22Rv1 (cell line): ENCODE data around the gene PPM1L.

ENCODE experiments used
- H3K27ac ChIP-seq: fragments of 450-650 bp; 2 replicates; pipeline ENCODE4 v1.5.1; 2017
- ZFX ChIP-seq: fragments of 450-650 bp; IDR thresholded peaks from 2 replicates; pipeline ENCODE4 v1.6.1; 2017; ENCODE audit warnings: antibody characterized with exemption, borderline replicate concordance
- TF ChIP-seq, protein P1 (sequence below): fragments of 450-650 bp; IDR thresholded peaks from 2 replicates; pipeline ENCODE4 v1.5.1; 2017; ENCODE audit warnings: mild to moderate bottlenecking

The PPM1L gene

GRCh38 chr3:160763073-160763472 lies 7.0 kb downstream of the PPM1L start:
- no peak for TF ChIP-seq ZFX
- TF ChIP-seq, protein P1, sequence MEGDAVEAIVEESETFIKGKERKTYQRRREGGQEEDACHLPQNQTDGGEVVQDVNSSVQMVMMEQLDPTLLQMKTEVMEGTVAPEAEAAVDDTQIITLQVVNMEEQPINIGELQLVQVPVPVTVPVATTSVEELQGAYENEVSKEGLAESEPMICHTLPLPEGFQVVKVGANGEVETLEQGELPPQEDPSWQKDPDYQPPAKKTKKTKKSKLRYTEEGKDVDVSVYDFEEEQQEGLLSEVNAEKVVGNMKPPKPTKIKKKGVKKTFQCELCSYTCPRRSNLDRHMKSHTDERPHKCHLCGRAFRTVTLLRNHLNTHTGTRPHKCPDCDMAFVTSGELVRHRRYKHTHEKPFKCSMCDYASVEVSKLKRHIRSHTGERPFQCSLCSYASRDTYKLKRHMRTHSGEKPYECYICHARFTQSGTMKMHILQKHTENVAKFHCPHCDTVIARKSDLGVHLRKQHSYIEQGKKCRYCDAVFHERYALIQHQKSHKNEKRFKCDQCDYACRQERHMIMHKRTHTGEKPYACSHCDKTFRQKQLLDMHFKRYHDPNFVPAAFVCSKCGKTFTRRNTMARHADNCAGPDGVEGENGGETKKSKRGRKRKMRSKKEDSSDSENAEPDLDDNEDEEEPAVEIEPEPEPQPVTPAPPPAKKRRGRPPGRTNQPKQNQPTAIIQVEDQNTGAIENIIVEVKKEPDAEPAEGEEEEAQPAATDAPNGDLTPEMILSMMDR: no peak

DNA sequence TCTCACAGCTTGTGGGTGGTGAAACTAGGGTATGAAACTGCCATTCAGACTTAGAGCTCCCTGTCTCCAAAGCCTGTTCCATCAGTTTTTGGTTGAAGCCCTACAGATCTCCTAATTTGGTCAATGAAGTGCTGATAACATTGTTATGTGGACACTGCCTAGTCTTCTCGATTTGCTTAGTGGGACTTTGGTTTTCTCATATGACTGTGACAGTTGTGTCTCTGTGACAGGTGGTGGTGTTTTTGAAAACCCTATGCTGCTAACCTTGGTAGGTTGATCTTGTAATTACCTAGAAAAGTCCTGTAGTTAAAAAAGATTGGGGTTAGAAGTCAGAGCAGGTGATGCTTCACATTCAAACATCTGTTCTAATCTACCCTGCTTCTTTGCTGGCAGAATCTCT lies 9.2 kb downstream of the PPM1L start:
- no peak for TF ChIP-seq ZFX
- TF ChIP-seq, protein P1: no peak
- no peak overlapping the region for H3K27ac ChIP-seq

More at GRCh38 chr3:160763073-160763472, 7.0 kb downstream of the PPM1L start:
- H3K27ac ChIP-seq: no peak overlapping the region

DNA sequence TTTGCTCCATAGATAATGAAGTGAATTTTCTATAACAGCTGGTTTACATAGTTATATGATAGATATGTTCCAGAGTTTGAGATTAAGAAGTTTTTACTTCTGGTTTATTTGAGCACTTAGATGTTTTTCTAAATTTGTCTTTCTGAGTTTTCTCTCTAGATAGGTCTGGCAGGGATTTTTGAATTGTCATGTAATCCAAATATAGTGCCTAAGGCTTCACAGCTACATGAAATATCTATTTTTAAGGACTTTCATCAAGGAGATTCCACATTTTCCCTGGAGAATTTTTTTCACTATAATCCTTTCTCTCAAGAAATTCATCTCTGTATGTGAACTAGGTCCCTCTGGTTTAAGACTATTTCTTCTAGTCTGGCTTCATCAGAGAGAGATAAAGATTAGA lies 12.0 kb downstream of the PPM1L start:
- no peak overlapping the region for H3K27ac ChIP-seq
- TF ChIP-seq, protein P1: no peak
- TF ChIP-seq ZFX: no peak

GRCh38 chr3:160768918-160769317 lies 12.9 kb downstream of the PPM1L start:
- no peak for TF ChIP-seq ZFX
- TF ChIP-seq, protein P1: no peak
- no peak overlapping the region for H3K27ac ChIP-seq

DNA sequence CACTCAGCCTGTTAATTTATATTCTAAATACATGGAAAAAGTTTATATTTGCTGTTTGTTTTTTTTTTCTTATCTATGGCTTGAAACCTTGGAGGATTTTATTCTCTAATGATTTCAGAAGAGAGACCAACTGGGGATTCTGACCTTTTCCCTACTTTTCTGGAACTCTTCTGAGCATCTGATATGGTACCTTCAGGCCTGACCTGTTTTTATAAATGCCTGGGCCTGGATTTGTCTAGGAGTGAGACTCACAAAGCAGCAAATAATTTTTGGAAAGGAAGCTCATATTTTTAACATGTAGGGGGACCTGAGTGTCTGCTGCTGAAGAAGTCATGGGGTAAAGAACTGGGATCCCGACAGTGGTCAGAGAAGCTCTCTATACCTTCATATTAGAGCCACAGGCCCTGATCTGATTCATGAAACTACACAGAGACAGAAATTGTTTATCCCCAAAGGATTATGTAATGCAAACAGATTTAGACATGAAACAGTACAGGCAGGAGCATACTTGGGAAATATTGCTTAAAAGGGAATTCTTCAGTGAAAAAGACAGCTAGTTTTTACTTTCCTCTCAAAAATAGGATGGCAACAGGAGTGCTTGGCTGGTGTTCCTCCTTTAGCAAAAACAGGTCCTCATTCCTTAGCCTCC lies 15.9 kb downstream of the PPM1L start:
- H3K27ac ChIP-seq: no peak overlapping the region
- TF ChIP-seq, protein P1: no peak
- no peak for TF ChIP-seq ZFX

DNA sequence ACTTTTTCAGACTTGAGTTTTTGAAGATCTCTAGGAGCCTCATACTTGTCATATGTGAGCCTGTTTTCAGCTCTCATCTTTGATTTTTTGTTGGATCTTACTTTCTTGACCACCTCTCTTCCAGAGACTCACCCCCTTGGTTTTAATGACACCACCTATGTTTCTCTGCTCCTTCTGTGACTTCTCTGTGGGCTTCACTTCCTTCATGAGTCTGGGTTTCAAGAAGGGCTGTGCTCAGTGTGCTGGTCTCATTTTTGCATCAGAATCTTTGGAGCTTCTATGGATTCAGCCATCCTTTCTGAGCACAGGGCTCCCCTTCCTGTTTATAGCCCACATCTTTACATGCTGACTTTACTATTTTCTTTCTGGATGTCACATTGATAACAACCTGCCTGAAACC lies 17.7 kb downstream of the PPM1L start:
- no peak overlapping the region for H3K27ac ChIP-seq
- no peak for TF ChIP-seq ZFX
- TF ChIP-seq, protein P1: no peak

- no peak for TF ChIP-seq ZFX
- TF ChIP-seq, protein P1: no peak
- no peak overlapping the region for H3K27ac ChIP-seq
Observed at GRCh38 chr3:160774172-160774571, 18.1 kb downstream of the PPM1L start.
